Endothelial cell (in vitro differentiated cells): Measurements from ENCODE around the gene POMT2. TPM values are rescaled to one million over a fixed set of nuclear protein-coding genes. Genes with fewer than 3 reads are reported as not detected.

Experiments used
- DNase-seq: peaks from one replicate; pipeline ENCODE4 v3.0.0; 2021; ENCODE audit warnings: low spot score
- H3K27ac Mint-ChIP-seq: one replicate; pipeline ENCODE4 v1.8.0; 2021; ENCODE audit warnings: mixed read lengths, inconsistent platforms; ENCODE audit not compliant: unreplicated experiment
- H3K27me3 Mint-ChIP-seq: one replicate; pipeline ENCODE4 v1.8.0; 2021; ENCODE audit warnings: mild to moderate bottlenecking, moderate library complexity, mixed read lengths, inconsistent platforms; ENCODE audit not compliant: unreplicated experiment
- H3K36me3 Mint-ChIP-seq: one replicate; pipeline ENCODE4 v1.8.0; 2021; ENCODE audit warnings: mild to moderate bottlenecking, low read depth, mixed read lengths, inconsistent platforms; ENCODE audit not compliant: unreplicated experiment
- H3K4me1 Mint-ChIP-seq: one replicate; pipeline ENCODE4 v1.8.0; 2021; ENCODE audit warnings: mild to moderate bottlenecking, mixed read lengths, inconsistent platforms; ENCODE audit not compliant: unreplicated experiment
- H3K4me3 Mint-ChIP-seq: one replicate; pipeline ENCODE4 v1.8.0; 2021; ENCODE audit warnings: mild to moderate bottlenecking, mixed read lengths, inconsistent platforms; ENCODE audit not compliant: unreplicated experiment
- H3K9me3 Mint-ChIP-seq: one replicate; pipeline ENCODE4 v1.8.0; 2021; ENCODE audit warnings: mixed read lengths, inconsistent platforms; ENCODE audit not compliant: unreplicated experiment
- total RNA-seq: library from RNA; stranded (reverse); fragmentation: NEBNext Ultra II Directional; extraction: Animal tissue kit (Norgen Biotek cat#: 25700); gene quantifications from one replicate; pipeline ENCODE4 v1.2.1, GENCODE V29; 2021; ENCODE audit not compliant: unreplicated experiment
- TF ChIP-seq, protein P1 (sequence below): fragments of 200-600 bp; sonication (generic); IDR thresholded peaks from one replicate; pipeline ENCODE4 v1.5.0; 2021; ENCODE audit warnings: antibody characterized with exemption; ENCODE audit not compliant: unreplicated experiment

The POMT2 gene
- total RNA-seq, 1 donor from 2014 or later, result 33.8 TPM

GRCh38 chr14:77259025-77259715, 61.5 kb downstream of the POMT2 start:
- Mint-ChIP-seq H3K36me3 (peaks cover 9% of the 10 kb centered on the region), H3K4me3 (no peak overlapping the region), H3K27ac (no peak overlapping the region), H3K9me3 (no peaks in the 10 kb centered on the region), H3K27me3 (peaks cover 11% of the 10 kb centered on the region), H3K4me1 (no peaks in the 10 kb centered on the region)
- no peak for DNase-seq
- TF ChIP-seq, protein P1, sequence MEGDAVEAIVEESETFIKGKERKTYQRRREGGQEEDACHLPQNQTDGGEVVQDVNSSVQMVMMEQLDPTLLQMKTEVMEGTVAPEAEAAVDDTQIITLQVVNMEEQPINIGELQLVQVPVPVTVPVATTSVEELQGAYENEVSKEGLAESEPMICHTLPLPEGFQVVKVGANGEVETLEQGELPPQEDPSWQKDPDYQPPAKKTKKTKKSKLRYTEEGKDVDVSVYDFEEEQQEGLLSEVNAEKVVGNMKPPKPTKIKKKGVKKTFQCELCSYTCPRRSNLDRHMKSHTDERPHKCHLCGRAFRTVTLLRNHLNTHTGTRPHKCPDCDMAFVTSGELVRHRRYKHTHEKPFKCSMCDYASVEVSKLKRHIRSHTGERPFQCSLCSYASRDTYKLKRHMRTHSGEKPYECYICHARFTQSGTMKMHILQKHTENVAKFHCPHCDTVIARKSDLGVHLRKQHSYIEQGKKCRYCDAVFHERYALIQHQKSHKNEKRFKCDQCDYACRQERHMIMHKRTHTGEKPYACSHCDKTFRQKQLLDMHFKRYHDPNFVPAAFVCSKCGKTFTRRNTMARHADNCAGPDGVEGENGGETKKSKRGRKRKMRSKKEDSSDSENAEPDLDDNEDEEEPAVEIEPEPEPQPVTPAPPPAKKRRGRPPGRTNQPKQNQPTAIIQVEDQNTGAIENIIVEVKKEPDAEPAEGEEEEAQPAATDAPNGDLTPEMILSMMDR, result no peak

DNA sequence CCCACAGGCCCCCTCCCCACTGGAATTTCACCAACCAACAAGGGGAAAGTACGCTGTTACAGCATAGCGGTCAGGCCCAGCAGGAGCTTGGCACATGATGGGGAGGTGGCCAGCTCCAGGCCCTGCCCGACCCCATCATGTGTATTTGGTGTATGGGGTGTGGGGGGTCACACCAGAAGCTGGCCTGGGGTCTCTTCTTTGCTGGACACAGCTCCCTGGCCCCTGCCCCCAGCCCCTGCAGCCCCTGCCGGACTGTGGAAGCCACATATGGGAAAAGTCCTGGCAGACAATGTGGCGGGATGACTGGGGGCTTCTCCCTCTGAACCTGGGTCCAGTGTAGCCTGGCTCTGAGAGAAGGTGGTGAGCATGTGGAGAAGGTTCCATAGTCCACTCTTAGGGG, 62.1 kb downstream of the POMT2 start:
- TF ChIP-seq, protein P1, result no peak
- no peak for DNase-seq
- H3K27ac Mint-ChIP-seq, result no peak overlapping the region
- H3K4me3 Mint-ChIP-seq, result no peak overlapping the region
- peaks cover 9% of the 10 kb centered on the region for H3K36me3 Mint-ChIP-seq
- H3K27me3 Mint-ChIP-seq, result peaks cover 11% of the 10 kb centered on the region
- no peaks in the 10 kb centered on the region for H3K4me1 Mint-ChIP-seq
- H3K9me3 Mint-ChIP-seq, result no peaks in the 10 kb centered on the region

- H3K36me3 Mint-ChIP-seq, result peaks cover 9% of the 10 kb centered on the region
- H3K27me3 Mint-ChIP-seq, result peaks cover 8% of the 10 kb centered on the region
- no peak overlapping the region for H3K27ac Mint-ChIP-seq
- DNase-seq, result no peak
- H3K9me3 Mint-ChIP-seq, result no peaks in the 10 kb centered on the region
- TF ChIP-seq, protein P1, result no peak
- H3K4me3 Mint-ChIP-seq, result no peak overlapping the region
- H3K4me1 Mint-ChIP-seq, result no peaks in the 10 kb centered on the region
Measured at GRCh38 chr14:77257700-77258099, 63.0 kb downstream of the POMT2 start.

GRCh38 chr14:77256694-77257093, 64.0 kb downstream of the POMT2 start:
- TF ChIP-seq, protein P1, result no peak
- no peak overlapping the region for H3K4me3 Mint-ChIP-seq
- no peak overlapping the region for H3K27ac Mint-ChIP-seq

DNA sequence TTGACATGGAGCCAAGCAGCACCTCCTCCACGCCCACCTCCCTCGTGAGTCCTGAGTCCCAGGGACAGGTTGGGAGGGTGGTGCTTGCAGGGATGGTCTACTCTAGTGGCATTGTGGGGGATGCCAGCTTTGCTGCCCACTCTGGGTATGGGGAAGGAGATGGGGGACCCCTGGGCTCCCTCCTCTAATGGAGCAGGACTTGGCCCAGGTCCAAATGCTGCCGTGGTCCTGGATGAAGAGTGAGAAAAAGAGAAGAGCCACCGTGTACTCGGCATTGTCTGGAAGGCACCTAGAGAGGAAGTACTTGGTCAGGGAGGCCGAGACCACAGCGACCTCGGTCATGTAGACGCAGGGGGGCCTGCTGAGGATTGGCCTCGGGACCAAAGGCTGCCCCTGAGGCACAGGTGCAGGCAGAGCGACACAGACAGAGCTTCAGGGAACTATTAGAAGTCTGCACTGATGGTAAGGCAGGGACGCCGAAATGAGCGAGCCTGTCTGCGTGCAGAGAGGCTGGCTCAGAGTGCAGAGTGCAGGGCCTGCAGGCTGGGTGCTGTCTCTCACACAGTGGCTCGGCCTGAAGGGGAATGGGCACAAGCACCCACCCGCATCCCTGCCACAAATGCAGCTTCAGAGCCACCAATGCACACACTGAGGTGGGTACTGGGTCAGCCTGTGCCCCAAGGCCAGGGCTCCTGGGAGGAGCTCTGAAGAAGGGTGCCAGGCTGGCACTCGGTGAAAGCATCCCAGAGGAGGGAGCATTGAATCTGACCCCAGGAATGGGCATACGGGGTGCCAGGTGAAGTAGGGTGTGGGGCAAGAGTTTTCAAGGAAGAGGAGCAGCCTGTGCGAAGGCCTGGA, 67.1 kb downstream of the POMT2 start:
- TF ChIP-seq, protein P1, result no peak
- Mint-ChIP-seq H3K9me3 (no peaks in the 10 kb centered on the region), H3K27ac (no peak overlapping the region), H3K4me1 (no peaks in the 10 kb centered on the region), H3K27me3 (no peaks in the 10 kb centered on the region), H3K4me3 (no peak overlapping the region), H3K36me3 (peaks cover 9% of the 10 kb centered on the region)
- DNase-seq, result no peak

More at GRCh38 chr14:77256694-77257093, 64.0 kb downstream of the POMT2 start:
- no peaks in the 10 kb centered on the region for H3K9me3 Mint-ChIP-seq
- peaks cover 9% of the 10 kb centered on the region for H3K36me3 Mint-ChIP-seq
- no peak for DNase-seq
- no peaks in the 10 kb centered on the region for H3K4me1 Mint-ChIP-seq
- peaks cover 4% of the 10 kb centered on the region for H3K27me3 Mint-ChIP-seq
